Left ventricle myocardium superior (tissue), 1 donor: Measurements from ENCODE around the gene NTMT1. TPM values are rescaled to one million over a fixed set of nuclear protein-coding genes. Genes with fewer than 3 reads are reported as not detected.
"Not testable (repeated sequence)": the region's sequence is repeated elsewhere in the genome, so short reads cannot be mapped to it uniquely, and the experiment has no call there.

ENCODE experiments used
- ATAC-seq: fragments of 200-7000 bp; cut with Tn5 transposase; one replicate; pipeline ENCODE4 v1.9.1; 2020; ENCODE audit warnings: mild to moderate bottlenecking, moderate library complexity
- DNase-seq: peaks from one replicate; pipeline ENCODE4 v3.0.0-alpha.2; 2020
- intact Hi-C: fragments of 100-400 bp; cut with micrococcal nuclease; formaldehyde crosslinking; loops from one replicate; pipeline ENCODE4 v1.11.0; 2022
- long read RNA-seq: library from polyadenylated mRNA; unstranded; transcript quantifications from one replicate; pipeline ENCODE4 v2.0.0, GENCODE V29; 2021
- total RNA-seq: library from RNA; stranded (reverse); fragmentation: NEBNext Ultra II Directional; extraction: Animal tissue kit (Norgen Biotek cat#: 25700); gene quantifications from one replicate; pipeline ENCODE4 v1.2.1, GENCODE V29; 2021
- donor health status: DM: no; HTN: yes; CAD: no; lungs with severe emphysema.

Gene NTMT1, protein sequence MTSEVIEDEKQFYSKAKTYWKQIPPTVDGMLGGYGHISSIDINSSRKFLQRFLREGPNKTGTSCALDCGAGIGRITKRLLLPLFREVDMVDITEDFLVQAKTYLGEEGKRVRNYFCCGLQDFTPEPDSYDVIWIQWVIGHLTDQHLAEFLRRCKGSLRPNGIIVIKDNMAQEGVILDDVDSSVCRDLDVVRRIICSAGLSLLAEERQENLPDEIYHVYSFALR
- 66.5 TPM for total RNA-seq
- long read RNA-seq, transcript NTMT1-203 (4 exons, 1,315 nt) = major isoform, 98 of 142 reads
- long read RNA-seq, transcript NTMT1-202 (4 exons, 741 nt) = minor isoform, 12 of 142 reads
- long read RNA-seq, transcript NTMT1-209 (4 exons, 1,562 nt) = minor isoform, 9 of 142 reads
- long read RNA-seq, partial matches to known transcripts = 6 of 142 reads
- long read RNA-seq, other reads (novel, unspliced or antisense) = 15 of 142 reads

DNA sequence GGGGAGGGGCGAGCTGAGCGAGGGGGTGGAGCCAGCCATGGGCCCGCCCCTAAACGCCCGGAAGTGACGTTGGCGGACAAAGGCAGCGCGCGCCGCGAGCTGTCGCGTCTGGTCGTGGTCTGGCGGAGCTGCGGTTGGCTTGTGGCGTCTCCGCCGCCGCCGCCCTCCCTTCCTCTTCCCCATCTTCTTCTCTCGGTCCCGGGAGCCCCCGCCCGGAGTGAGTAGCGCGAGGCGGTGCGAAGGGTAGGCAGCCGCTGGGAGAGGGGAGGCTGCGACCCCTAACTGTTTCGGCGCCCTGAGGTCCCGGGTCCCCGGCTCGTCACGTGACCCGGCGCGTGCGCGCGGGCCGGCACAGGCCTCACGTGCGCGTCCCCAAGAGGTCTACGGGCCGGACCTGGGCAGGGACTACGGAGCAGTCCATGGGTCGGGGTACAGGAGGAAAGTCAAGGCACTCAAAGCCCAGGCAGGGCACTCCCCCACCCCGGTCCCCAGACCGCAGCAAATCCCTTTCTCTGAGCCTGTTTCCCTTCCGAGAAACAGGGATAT lies at the start of gene NTMT1:
Gene NTMT1, plus strand, starts transcription at position 85 of the 546 bp plus-strand sequence. CDS start 6,541 bp downstream, outside the sequence.
- DNase-seq (peak; percentile 93), ATAC-seq (peak; percentile 92)
- intact Hi-C loops = no loop called here

DNA sequence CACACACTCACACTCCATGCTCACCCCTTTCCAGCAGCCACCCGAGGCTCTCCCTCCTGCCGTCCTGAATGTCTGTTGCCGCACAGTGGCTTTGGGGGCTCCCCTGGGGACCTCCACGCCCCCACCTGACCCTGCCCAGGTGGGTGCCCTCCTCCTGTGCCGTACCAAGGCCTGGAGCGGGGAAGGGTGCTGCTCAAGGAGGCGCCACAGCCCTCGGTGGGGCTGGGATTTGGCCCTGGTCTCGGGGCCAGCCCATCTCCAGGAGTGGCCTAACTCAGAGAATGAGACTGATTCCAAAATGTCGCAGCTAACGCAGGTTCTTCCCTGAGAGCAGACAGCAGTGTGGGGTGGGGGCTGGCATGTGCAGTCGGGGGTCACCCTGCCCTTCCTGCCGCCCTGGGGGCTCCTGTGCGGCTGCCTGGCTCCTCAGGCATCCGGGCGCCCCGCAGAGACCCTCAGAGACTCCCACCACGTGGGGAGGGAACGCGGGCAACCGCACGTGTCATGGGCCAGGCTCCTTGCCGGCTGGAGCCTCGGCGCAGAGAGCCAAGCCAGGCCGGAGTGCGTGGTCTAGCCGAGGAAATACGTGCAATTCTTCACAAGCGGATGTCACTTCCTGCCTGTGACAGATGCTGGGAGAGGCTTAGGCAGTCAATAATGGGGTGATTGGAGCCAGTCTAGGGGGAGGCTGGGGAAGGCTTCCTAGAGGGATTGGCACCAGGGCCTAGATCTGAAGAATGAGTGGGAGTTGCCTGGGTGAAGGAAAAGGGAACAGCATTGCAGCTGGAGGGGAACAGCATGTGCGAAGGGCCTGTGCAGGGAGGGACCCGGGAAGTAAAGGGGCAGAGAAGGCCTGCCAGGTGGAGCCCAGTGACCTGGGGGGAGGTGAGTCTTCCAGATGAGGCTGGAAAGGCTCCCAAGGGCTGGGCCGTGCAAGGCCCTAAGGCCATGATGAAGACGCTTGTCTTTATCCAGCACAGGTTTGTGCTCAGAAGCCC lies 49.1 kb upstream of the NTMT1 start:
- intact Hi-C loops = no loop called here
- ATAC-seq (peak; percentile 59), DNase-seq (peak; percentile 60)

DNA sequence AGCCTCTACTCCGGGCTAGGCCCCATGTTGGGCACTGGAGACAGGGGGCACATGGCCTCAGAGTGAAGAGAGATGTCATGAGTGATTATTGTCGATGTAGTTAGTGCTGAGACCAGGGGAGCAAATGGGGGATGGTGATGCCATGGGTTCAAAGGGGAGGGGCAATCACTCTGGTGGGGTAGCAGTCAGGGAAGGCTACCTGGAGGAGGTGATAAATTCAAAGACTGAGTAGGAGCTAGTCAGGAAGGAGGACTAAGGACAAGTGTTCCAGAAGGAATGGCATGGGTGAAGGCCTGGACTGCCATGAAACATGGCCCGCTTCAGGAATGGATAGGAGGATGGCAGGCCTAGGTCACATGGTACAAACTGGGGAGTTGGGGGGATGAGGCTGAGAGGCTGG lies 46.7 kb upstream of the NTMT1 start:
- ATAC-seq (no peak), DNase-seq (no peak)
- intact Hi-C loops = no loop called here

DNA sequence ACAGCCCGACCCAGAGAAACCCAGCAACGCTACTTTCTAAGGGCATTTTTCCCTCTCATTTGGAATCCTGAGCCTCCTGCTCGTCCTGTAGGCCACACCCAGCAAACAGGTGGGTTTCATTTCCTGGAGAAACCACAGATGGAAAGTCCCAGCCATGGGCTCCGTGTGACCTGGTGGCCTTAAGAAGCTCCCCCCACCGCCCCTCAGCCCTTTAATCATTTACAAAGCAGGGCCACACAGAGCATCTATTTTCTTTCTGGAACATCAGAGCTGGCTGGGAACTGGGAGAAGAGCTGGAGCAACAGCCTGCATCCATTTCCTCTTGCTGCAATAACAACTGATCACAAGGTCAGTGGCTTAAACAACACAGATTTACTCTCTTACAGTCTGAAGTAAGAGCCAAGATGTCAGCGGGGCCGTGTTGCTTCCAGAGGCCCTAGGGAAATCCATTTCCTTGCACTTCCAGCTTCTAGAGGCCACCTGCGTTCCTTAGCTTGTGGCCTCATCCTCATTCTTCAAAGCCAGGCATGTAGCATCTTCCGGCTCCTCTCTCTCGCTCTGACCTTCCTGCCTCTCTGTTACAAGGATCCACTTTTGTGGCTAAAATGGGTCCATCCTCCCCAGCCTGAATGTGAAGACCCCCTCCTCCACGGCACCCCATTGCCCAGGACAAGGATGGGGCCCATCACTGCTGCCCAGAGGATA lies 45.6 kb upstream of the NTMT1 start:
- intact Hi-C loops = no loop called here
- no peak for ATAC-seq

DNA sequence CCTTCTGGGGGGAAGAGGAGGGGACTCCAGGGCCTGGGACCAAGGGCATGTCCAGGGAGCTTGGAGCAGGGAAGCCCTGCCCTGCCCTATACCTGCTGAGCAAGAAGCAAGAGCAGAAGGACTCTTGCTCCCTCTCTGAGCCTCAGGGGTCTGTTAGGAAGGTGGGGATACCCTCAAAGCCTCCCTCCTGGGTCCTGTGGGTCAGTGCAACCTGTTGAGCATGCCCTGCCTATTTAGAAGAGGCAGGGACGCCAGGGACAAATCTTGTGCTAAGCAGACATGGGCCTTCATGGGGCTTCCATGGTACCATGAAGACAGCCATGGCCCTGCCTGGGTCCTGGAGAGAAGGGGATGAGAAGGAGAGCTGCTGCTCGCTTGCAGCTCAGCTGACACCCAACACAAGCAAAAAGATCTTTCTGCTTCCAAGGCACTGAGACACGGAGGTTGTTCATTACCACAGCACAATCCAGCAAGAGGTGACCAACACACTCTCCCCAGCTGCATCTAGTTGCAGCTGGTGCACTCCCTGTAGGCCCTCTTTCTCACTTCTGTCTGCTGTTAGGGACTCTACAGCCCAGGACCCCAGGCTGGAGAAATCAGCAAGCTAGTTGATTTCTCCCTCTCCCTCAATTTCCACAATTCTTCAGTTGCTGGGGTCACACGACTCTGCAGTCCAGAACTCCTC lies 44.3 kb upstream of the NTMT1 start:
- DNase-seq (no peak), ATAC-seq (no peak)
- intact Hi-C loops = no loop called here

More for the DNA sequence above, 45.6 kb upstream of the NTMT1 start:
- DNase-seq = no peak

DNA sequence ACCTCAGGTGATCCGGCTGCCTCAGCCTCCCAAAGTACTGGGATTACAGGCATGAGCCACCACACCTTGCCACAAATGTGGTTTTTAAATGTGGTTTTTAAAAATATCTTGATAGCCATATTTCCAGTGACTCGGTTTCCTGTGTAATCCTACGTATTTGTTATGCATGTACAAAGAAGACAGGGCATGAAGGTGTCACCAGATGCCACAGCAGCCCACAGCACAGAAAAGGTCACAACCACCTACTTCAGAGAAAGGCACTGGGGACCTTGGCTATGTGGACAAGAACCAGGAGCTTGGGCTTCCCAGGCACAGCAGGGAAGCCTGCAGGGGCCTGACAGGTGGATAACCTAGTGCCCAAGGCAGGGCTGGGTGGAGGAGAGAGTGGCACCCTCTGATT lies 43.1 kb upstream of the NTMT1 start:
- ATAC-seq (no peak), DNase-seq (no peak)
- intact Hi-C loops = no loop called here

DNA sequence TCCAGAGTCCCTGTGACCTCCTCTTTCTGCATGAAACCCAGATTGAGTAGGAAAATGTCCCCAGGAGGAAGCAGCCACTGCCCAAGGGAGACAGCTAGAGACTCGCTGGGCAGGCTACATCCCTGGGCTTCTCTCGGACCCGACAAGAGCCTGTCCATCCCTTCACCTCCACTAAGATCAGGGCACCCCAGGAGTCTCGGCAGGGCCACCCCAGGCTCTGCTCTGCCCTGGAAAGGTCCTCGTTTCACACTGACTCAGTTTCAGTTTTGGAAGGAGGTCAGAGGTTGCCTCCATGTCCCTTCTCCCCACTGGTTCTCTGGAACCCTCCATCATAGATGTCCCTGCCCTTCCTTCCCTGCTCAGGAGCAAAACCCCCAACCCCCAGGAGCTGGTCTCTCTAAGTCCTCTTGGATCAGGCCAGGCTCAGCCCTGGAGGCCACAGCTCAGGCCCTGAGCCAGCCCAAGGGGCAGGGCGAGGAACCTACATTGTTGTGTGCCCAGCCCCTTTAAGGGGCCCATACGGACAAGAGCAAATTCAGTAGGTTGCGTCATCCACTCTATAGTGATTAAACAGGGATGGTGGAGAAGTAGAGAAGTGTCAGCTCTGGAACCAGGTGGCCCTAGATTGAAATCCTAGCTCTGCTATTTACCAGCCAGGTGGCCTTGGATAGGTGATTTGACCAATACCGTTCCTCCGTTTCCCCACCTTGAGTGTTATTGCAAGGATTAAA lies 42.5 kb upstream of the NTMT1 start:
- intact Hi-C loops = no loop called here
- DNase-seq (no peak), ATAC-seq (no peak)

DNA sequence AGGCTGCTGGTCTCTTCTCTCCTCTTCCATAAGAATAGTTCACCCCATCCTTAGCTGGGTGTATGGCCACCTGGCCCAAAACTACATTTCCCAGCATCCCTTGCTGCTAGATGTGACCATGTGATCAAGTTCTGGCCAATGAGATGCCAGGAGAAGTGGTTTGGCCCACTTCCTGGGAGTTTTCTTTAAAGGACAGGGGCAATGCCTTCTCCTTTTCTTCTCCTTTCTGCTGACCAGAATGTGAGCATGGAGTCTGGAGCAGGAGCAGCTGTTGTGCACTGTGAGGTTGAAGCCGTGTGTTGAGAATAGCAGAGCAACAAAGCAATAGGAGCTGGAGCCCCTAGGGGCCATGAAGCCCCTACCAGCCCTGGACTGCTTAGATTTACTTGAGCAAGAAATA lies 41.8 kb upstream of the NTMT1 start:
- intact Hi-C loops = no loop called here

DNA sequence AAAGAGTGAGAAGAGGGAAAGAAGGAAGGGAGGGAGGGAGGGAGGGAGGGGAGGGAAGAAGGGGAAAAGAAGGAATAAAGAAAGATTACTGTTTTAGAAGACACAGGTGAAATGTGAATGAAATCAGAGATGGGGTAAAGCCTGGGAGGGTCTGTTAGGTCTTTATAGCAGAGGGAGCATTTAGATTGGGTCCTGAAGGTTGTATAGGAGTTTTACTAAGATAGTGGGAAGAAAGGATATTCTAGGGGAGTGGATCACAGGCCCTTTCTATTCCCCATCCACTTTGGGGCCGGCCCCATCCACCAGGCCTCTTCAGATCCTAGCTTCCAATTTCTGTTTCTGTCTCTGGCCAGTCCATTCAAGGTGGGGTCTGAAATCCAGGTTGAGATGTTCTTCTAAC lies 40.6 kb upstream of the NTMT1 start:
- intact Hi-C loops = no loop called here
- no peak for ATAC-seq
- DNase-seq = no peak

More for the DNA sequence above, 41.8 kb upstream of the NTMT1 start:
- ATAC-seq (peak; percentile 86), DNase-seq (peak; percentile 60)

DNA sequence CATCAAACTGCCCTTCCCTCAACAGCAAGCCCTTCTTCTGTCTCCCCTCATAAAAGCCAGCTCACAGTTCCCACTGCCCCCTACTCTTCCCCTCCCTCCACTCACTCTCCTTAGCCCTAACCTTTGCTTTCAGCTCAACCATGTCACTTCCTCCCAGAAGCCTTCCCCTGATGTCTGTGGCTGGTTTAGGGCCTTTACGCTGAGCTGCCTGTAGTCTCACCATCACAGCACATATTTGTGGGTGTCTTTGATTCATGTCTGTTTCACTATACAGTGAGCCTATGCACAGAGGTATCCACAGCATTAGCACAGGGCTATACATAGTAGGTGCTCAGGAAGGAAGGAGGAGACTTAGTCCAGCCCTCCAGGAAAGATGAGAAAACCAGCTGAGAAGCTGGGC lies 39.7 kb upstream of the NTMT1 start:
- intact Hi-C loops = no loop called here
- no peak for ATAC-seq
- DNase-seq = no peak

DNA sequence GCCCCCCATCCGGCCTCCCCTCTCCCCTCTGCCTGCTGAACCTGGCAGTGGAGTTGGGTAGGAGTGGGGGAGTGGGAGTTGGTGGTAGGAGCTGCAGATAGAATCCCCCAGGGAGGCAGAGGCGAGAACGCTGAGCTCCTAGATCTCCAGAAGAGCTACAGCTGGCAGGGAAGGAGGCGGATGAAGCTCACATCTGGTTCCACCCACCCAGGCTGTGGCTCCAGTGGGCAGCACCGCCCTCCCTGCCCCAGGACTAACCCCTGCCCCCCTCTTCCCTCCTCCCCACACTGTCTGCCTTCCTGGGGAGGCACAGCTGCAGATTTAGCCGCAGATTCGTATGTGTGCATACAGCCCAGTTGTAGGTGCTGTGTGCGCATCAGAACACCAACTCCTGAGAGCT lies 39.3 kb upstream of the NTMT1 start:
- ATAC-seq (peak; percentile 14), DNase-seq (no peak)
- intact Hi-C loops = no loop called here

DNA sequence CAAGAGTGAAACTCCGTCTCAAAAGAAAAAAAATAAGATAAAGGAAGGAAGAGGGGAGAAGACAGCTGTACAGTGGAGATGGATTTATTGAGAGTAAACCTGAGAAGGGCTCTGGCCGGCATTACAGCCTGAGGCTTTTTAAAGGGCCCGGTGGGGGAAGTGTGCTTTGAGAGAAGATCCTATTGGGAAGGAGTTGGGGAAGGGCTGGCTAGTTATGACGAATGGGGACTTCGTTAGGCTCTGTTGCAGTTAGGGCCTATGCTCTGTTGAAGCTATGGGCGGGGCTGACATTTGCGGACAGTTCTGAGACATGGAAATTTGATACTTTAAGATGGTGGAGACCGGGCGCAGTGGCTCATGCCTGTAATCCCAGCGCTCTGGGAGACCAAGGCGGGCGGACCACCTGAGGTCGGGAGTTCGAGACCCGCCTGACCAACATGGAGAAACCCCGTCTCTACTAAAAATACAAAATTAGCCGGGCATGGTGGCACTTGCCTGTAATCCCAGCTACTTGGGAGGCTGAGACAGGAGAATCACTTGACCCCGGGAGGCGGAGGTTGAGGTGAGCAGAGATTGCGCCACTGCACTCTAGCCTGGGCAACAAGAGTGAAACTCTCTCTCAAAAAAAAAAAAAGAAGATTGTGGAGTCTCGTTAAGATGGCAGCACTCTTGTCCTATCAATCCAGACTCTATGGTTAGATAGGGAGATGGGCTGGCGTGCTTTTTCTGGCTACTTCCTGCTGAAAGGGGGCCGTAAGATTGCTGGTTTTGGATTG lies 38.3 kb upstream of the NTMT1 start:
- intact Hi-C loops = no loop called here
- no peak for DNase-seq
- ATAC-seq = no peak

DNA sequence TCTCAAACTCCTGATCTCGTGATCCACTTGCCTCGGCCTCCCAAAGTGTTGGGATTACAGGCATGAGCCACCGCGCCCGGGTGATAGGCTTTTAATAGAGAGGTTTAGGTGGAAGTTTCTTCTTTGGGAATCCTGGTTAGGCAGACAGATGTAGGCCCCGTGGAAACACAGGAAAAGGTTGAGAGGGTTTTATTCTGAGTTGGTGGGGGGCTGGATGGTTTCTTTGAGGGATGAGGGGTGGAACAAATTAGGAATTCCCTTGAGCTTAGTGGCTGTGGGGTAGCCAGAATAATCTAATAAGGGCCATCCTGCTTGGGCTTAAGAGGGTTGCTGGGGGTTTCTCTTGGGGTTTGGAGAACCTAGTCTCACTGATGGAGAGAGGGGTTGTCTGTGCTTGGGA lies 35.5 kb upstream of the NTMT1 start:
- ATAC-seq (no peak), DNase-seq (no peak)
- intact Hi-C loops = no loop called here

DNA sequence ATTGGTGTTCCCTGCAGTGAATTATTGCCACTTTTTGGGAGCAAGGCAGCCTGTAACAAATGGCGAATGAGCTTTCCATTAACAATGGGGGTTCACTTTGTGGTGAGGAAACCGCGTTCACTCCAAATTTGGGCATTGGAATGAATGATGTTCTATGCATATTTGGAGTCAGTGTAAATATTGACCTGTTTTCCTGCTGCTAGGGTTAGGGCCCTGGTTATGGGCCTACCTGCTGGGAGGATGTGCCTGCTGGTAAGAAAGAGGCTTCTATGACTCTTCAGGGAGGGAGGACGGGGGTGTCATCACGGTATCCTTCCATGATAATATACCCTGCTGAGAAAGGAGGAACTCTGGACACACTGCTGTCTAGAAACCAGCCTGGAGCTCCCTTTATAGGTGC lies 34.0 kb upstream of the NTMT1 start:
- intact Hi-C loops = no loop called here
- no peak for ATAC-seq
- DNase-seq = no peak

DNA sequence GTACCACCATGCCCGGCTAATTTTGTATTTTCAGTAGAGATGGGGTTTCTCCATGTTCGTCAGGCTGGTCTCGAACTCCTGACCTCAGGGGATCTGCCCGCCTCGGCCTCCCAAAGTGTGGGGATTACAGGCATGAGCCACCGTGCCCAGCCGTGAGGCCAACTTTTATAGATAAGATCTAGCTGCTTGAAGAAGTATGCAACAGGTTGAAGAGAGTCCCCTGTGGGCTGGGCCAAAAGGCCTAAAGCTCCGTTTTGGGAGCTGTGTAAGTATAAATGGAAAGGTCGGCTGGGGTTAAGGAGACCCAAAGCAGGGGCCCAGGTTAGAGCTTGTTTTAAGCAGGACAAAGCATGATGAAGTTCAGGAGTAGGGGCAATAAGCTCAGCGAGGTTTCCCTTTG lies 33.2 kb upstream of the NTMT1 start:
- intact Hi-C loops, ATAC-seq, DNase-seq: not testable (repeated sequence)

DNA sequence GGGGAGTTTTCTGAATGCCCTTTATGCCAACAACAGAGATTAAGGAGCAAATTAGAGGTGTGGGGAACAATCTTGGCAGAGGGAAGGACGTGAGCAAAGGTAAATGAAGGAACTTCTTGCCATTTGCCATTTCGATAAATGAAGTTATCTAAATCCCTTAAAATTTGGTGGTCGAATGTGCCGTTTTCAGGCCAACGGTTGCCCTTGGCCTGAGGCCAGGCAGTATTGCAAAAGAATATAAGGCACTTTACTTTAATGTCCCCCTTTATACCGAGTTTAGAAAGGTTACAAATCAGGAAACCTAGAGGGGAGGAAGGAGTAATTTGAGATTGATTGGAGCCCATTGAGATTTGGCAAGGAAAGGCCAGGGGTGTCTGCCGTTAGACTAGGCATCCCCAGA lies 31.3 kb upstream of the NTMT1 start:
- intact Hi-C loops = no loop called here
- DNase-seq = no peak
- no peak for ATAC-seq

DNA sequence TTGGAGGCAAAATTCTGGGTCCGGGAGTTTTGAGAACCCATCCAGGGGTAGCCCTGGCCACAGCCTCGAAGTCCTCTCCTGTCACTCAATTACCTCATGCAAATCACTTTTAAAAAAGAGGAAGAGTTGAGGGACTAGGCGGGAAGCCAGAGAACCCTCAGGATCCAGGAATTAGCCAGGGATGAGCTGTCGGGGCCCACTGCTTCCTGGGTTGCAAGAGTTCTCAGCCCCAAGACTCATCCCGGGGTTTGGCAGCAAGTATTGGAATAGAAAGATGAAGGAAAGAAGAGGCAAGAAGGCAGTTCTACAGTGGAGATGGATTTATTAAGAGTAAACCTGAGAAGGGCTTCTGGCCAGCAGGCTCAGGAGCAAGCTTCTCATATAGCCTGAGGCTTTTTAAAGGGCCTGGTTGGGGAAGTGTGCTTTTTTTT lies 30.6 kb upstream of the NTMT1 start:
- intact Hi-C loops = no loop called here
- no peak for ATAC-seq
- DNase-seq = no peak
